Right atrium auricular region (tissue), 2 donors: ENCODE results near the gene IFITM2. TPM values are rescaled to one million over a fixed set of nuclear protein-coding genes. Genes with fewer than 3 reads are reported as not detected.
"Not testable (repeated sequence)": the region's sequence is repeated elsewhere in the genome, so short reads cannot be mapped to it uniquely, and the experiment has no call there.

Source experiments
- DNase-seq: peaks from one replicate; pipeline ENCODE4 v3.0.0-alpha.2; 2019; ENCODE audit warnings: low spot score
- H3K27ac ChIP-seq, 2 donors: fragments of 200-600 bp; sonication (generic); 1 replicate in 1 of 2; 2 replicates in 1 of 2; pipeline ENCODE4 v1.5.1; 2016 to 2019
- H3K27me3 ChIP-seq, 2 donors: fragments of 200-600 bp; sonication (generic); one replicate each; pipeline versions ENCODE4 v1.5.1 to v1.6.0; 2017 to 2019
- H3K36me3 ChIP-seq: fragments of 200-600 bp; sonication (generic); one replicate; pipeline ENCODE4 v1.5.1; 2016
- H3K4me1 ChIP-seq, 2 donors: fragments of 200-600 bp; sonication (generic); one replicate each; pipeline versions ENCODE4 v1.5.1 to v1.6.0; 2017 to 2019
- H3K4me3 ChIP-seq, 2 donors: fragments of 200-600 bp; sonication (generic); 1 replicate in 1 of 2; 2 replicates in 1 of 2; pipeline ENCODE4 v1.5.1; 2017 to 2019; ENCODE audit warnings: mild to moderate bottlenecking in 1 of 2, moderate library complexity in 1 of 2
- H3K9me3 ChIP-seq, 2 donors: fragments of 200-600 bp; sonication (generic); one replicate each; pipeline ENCODE4 v1.5.1; 2019
- CTCF ChIP-seq, 2 donors: fragments of 200-600 bp; sonication (generic); IDR thresholded peaks; one replicate each; pipeline ENCODE4 v1.5.1; 2019; ENCODE audit warnings: antibody characterized with exemption in 2 of 2
- total RNA-seq, 2 donors: library from RNA; depleted of rRNA; stranded (reverse); fragments of >200 nt; gene quantifications; one replicate each; pipeline ENCODE4 v1.1.0, GENCODE V29; 2016

The IFITM2 gene
- total RNA-seq, 2 donors from 2014 or later, result 120 to 296 TPM

GRCh38 chr11:329886-330253 is 22.3 kb downstream of the IFITM2 start:
- no peak for DNase-seq
- peaks cover 0 to 37% of the 10 kb centered on the region in 2 donors for H3K4me1 ChIP-seq
- H3K9me3 ChIP-seq, result no peaks in the 10 kb centered on the region
- H3K27ac ChIP-seq, result no peak overlapping the region
- no peaks in the 10 kb centered on the region for H3K36me3 ChIP-seq
- H3K4me3 ChIP-seq, result no peak overlapping the region
- no peaks in the 10 kb centered on the region for H3K27me3 ChIP-seq
- TF ChIP-seq CTCF (IDR thresholded peaks at IDR 0.05), result no peak

DNA sequence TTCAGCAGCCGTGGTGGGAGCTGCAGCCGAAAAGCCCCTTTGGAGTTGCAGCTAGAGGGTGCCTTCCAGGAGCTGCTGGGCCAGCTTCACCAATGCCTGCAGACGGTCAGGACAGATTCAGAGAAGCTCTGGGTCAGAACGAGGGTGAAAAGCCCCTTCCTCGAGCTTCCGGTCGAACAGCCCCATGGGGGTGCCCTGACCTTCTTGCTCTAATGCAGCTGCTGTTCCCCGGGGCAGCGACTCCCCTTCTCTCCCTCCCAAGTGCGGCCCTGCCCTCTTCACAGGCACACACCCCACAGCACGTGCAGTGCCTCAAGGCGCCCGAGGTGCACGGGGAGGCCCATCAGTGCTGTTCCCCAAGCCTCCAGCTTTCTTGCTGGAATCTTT is 22.7 kb downstream of the IFITM2 start:
- no peak for TF ChIP-seq CTCF (IDR thresholded peaks at IDR 0.05)
- Histone ChIP-seq H3K27ac (no peak overlapping the region), H3K36me3 (no peaks in the 10 kb centered on the region), H3K4me1 (peaks cover 0 to 41% of the 10 kb centered on the region in 2 donors), H3K27me3 (no peaks in the 10 kb centered on the region), H3K4me3 (no peak overlapping the region), H3K9me3 (no peaks in the 10 kb centered on the region)
- no peak for DNase-seq

DNA sequence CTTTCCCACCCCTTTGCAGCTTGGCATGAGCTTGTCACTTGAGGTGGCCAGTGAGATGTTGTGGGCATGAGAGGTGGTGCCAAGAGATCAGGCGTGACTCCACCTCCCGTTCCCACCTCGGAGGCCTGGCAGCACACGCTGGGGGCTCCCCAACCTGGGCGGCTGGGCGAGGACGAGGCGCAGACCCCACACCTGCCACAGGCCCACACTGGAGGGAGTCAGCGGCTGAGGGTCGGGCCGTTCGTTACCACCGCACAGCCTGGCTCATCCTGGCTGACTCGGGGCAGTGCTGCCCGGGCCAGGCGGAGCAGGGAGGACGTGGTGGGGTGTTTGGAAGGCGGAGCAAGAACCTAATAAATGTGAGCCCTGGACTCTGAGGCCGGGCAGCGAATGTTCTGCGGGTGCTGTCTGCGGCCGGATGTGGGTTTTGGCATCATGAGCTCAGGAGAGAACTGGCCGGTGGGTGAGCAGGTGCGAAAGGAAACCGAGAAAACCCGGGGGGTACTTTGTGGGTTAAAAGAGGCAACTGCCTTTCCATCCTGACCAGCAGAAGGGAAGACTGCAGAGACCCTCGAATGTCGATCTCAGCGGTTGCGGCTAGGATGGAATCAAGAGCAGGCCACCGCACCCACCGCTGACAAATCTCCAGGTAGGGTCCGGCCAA is 23.2 kb downstream of the IFITM2 start:
- H3K4me1 ChIP-seq, result peaks cover 0 to 42% of the 10 kb centered on the region in 2 donors

DNA sequence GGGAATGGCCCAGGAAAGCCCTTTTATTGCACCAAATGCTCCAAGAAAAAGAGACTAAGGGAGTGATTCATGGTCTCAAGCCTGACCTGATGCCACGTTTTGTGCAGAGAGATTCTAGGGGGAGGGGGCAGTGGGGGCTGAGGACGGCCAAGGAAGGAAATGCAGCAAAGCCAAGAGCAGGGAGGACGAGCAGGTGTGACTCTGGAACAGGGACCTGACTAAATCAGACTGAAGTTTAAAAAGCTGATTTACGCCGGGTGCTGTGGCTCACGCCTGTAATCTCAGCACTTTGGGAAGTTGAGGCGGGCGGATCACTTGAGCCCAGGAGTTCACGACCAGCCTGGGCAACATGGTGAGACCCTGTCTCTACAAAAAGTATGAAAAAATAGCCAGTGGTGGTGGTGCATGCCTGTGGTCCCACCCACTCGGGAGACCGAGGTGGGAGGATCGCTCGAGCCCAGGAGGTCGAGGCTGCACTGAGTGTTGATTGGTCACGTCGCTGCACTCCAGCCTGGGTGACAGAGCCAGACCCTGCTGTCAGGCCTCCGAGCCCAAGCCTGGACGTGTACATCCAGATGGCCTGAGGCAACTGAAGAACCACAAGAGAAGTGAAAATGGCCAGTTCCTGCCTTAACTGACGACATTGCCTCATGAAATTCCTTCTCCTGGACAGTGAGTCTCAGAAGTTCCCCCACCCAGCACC is 23.9 kb downstream of the IFITM2 start:
- Histone ChIP-seq H3K36me3 (no peaks in the 10 kb centered on the region), H3K27ac (no peak overlapping the region), H3K4me3 (no peak overlapping the region), H3K27me3 (no peaks in the 10 kb centered on the region), H3K4me1 (peaks cover 0 to 42% of the 10 kb centered on the region in 2 donors), H3K9me3 (no peaks in the 10 kb centered on the region)
- TF ChIP-seq CTCF (IDR thresholded peaks at IDR 0.05), result no peak
- no peak for DNase-seq

More for the DNA sequence above, 23.2 kb downstream of the IFITM2 start:
- Histone ChIP-seq H3K4me3 (no peak overlapping the region), H3K36me3 (no peaks in the 10 kb centered on the region), H3K27ac (no peak overlapping the region), H3K9me3 (no peaks in the 10 kb centered on the region), H3K27me3 (no peaks in the 10 kb centered on the region)
- TF ChIP-seq CTCF (IDR thresholded peaks at IDR 0.05), result no peak
- DNase-seq, result no peak

DNA sequence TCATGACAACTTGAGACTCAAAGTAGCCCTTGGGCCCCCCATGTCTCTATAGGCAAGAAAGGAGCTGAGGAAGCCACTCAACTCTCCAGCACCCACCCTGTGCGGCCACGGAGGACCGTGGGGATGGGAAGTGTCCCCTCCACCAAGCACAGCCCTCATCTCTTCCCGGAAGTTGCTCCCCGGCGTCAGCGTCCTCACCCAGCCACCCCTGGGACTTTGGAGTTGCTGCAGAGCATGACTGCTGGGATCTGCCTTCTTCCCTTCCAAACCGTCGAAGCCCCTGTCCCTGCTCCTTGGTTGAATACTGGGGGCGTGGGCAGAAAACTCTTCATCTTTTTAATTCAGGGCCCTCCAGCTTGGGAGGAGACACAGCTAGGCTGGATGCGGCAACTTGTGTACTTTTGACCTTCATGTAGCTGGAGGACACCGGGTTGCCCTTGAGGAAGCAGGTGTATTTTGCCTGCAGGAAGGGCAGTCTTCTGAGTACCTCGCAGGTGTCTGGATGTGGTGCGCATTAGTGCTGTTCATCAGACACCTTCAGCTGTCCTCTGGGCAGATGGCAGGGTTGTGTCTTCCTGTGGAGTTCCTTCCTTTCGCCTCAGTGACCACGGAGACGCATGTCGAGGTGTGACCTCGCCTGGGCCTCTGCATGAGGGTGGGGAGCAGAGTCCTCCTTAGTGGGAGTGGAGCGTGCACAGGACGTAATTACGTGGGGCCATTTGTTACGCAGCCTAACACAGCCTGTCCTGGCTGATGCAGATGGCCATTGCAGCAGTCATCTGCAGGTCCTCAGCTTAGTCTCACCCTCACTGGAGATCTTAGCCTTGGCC is 25.2 kb downstream of the IFITM2 start:
- H3K9me3 ChIP-seq, result no peaks in the 10 kb centered on the region
- no peak for DNase-seq
- no peaks in the 10 kb centered on the region for H3K27me3 ChIP-seq
- peaks cover 0 to 30% of the 10 kb centered on the region in 2 donors for H3K4me1 ChIP-seq
- no peak overlapping the region for H3K4me3 ChIP-seq
- H3K36me3 ChIP-seq, result no peaks in the 10 kb centered on the region
- no peak overlapping the region for H3K27ac ChIP-seq
- no peak for TF ChIP-seq CTCF (IDR thresholded peaks at IDR 0.05)

DNA sequence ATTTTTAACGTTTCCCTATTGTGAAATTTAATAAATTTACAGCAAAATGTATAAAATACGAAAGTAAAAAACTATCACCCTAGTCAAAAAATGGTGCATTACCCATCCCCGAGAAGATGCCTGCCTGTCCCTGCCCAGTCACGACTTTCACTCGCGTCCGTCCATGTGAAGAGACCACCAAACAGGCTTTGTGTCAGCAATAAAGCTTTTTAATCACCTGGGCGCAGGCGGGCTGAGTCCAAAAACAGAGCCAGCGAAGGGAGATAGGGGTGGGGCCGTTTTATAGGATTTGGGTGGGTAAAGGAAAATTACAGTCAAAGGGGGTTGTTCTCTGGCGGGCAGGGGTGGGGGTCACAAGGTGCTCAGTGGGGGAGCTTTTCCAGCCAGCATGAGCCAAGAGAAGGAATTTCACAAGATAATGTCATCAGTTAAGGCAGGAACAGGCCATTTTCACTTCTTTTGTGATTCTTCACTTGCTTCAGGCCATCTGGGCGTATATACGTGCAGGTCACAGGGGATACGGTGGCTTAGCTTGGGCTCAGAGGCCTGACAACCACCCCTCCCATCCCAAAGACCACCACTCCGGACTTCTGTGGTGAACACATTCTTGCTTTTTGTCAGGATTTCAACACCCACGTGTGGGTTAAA is 26.1 kb downstream of the IFITM2 start:
- not testable (repeated sequence) for H3K36me3 ChIP-seq, H3K9me3 ChIP-seq, H3K4me3 ChIP-seq, H3K27me3 ChIP-seq, DNase-seq
- H3K4me1 ChIP-seq, result peaks cover 0 to 27% of the 10 kb centered on the region in 2 donors
- peak overlapping the region; percentile 71 to 80 for H3K27ac ChIP-seq
